ENCODE results near the gene CREBBP. TPM values are rescaled to one million over a fixed set of nuclear protein-coding genes. Genes with fewer than 3 reads are reported as not detected.

The CREBBP gene
- polyA plus RNA-seq, 1 of the 3 experiments (the other 2 are of a cell fraction): 5.7 TPM

GRCh38 chr16:3850544-3850899 lies 30.0 kb downstream of the CREBBP start:
- Histone ChIP-seq H4K20me1 (ENCODE audit: insufficient read depth) (peaks cover 95% of the 10 kb centered on the region), H3K4me3 (ENCODE audit: low read depth in 2 of 2, low read length in 1 of 2) (no peak overlapping the region), H3K9me3 (no peaks in the 10 kb centered on the region), H3K36me3 (replicated peaks in 1 of 2; ENCODE audit: control insufficient read depth in 1 of 2, insufficient read depth in 2 of 2, low read length in 1 of 2) (peaks cover 13 to 21% of the 10 kb centered on the region in 2 experiments), H2AFZ (ENCODE audit: low read depth) (no peak overlapping the region), H3F3A (replicated peaks; ENCODE audit: insufficient read depth) (peaks cover 6% of the 10 kb centered on the region), H3K9ac (no peak overlapping the region), H3K9me2 (no peaks in the 10 kb centered on the region), H3K4me2 (no peak overlapping the region), H3K79me2 (ENCODE audit: insufficient read depth) (peaks cover 96% of the 10 kb centered on the region), H3K27me3 (ENCODE audit: insufficient read depth) (no peaks in the 10 kb centered on the region), H3K4me1 (ENCODE audit: control insufficient read depth in 1 of 2, insufficient read depth in 2 of 2, low read depth in 1 of 2, low read length in 1 of 2) (peaks cover 7 to 8% of the 10 kb centered on the region in 2 experiments), H3K27ac (ENCODE audit: low read depth in 2 of 2, low read length in 1 of 2) (no peak overlapping the region; a peak in 1 of 4 replicates)
- no peak for TF ChIP-seq PBX3 (IDR thresholded peaks at IDR 0.05)
- no peak for TF ChIP-seq EZH2phosphoT487 (IDR thresholded peaks at IDR 0.05; ENCODE audit: borderline replicate concordance, low read depth)
- no peak for TF ChIP-seq CHD2 (IDR thresholded peaks at IDR 0.05; ENCODE audit: low read length, partially characterized antibody)
- no peak for TF ChIP-seq RFX5 (IDR thresholded peaks at IDR 0.05; ENCODE audit: low read length)
- no peak for TF ChIP-seq GABPA (IDR thresholded peaks at IDR 0.05; ENCODE audit: low read depth)
- TF ChIP-seq USF2 (IDR thresholded peaks at IDR 0.05; ENCODE audit: borderline replicate concordance, low read depth, low read length): no peak
- no peak for TF ChIP-seq FOXJ3 (CRISPR knock-in tag; IDR thresholded peaks at IDR 0.05)
- no peak for TF ChIP-seq MAX (IDR thresholded peaks at IDR 0.05; ENCODE audit: low read depth)
- TF ChIP-seq, protein P1, sequence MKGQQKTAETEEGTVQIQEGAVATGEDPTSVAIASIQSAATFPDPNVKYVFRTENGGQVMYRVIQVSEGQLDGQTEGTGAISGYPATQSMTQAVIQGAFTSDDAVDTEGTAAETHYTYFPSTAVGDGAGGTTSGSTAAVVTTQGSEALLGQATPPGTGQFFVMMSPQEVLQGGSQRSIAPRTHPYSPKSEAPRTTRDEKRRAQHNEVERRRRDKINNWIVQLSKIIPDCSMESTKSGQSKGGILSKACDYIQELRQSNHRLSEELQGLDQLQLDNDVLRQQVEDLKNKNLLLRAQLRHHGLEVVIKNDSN (IDR thresholded peaks at IDR 0.05; ENCODE audit: borderline replicate concordance, low read depth): no peak
- no peak for TF ChIP-seq GATA2 (CRISPR knock-in tag; IDR thresholded peaks at IDR 0.05)
- no peak for TF ChIP-seq CTCF (IDR thresholded peaks at IDR 0.05)
- no peak for TF ChIP-seq TAF1 (IDR thresholded peaks at IDR 0.05; ENCODE audit: borderline replicate concordance, low read depth, low read length)
- ChIA-PET POLR2A (no interaction called here), CTCF (interaction anchor here (1.0 to 1.3 kb wide), 2 partner anchors 16 to 20 kb away, joined by 3 read pairs; no protein-coding TSS in a partner anchor)
- DNase-seq: no peak
- 91% methylated on average over 8 of the region's 10 CpGs for WGBS (ENCODE audit: low lambda C conversion rate)
